ENCODE measurements around the gene ARID1A.

The ARID1A gene

DNA sequence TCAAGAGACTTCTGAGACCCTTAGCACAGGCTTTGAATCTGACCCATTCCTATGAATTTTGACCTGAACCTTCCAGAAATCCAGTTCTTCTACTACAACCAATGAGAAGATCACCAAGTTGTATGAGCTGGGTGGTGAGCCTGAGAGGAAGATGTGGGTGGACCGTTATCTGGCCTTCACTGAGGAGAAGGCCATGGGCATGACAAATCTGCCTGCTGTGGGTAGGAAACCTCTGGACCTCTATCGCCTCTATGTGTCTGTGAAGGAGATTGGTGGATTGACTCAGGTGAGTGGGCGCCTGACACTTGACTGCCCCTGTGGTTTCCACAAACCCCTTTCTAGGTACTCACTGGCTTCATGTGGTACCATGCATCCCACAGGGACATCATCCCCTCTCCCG lies 71.9 kb downstream of the ARID1A start:
- Histone ChIP-seq H3K27me3 (ENCODE audit: control insufficient read depth, insufficient read depth, low read length) (no peaks in the 10 kb centered on the region), H3K4me3 (ENCODE audit: low read depth, low read length) (no peak overlapping the region), H3K4me2 (ENCODE audit: low read length) (no peak overlapping the region), H3K79me2 (no peaks in the 10 kb centered on the region), H3K9me3 (ENCODE audit: control insufficient read depth, low read length) (no peaks in the 10 kb centered on the region), H2AFZ (no peak overlapping the region), H3K9ac (no peak overlapping the region), H3K4me1 (peaks cover 17% of the 10 kb centered on the region), H3K27ac (no peak overlapping the region), H3K36me3 (ENCODE audit: control insufficient read depth, insufficient read depth, low read length) (no peaks in the 10 kb centered on the region)
- no peak for TF ChIP-seq CTCF (IDR thresholded peaks at IDR 0.05)

- Histone ChIP-seq H3K9ac (no peak overlapping the region), H3K4me2 (ENCODE audit: low read length) (peak overlapping the region; percentile 2), H3K27me3 (ENCODE audit: control insufficient read depth, insufficient read depth, low read length) (no peaks in the 10 kb centered on the region), H3K4me1 (peaks cover 17% of the 10 kb centered on the region), H3K27ac (peak overlapping the region; percentile 24), H2AFZ (no peak overlapping the region), H3K79me2 (no peaks in the 10 kb centered on the region), H3K9me3 (ENCODE audit: control insufficient read depth, low read length) (no peaks in the 10 kb centered on the region), H3K36me3 (ENCODE audit: control insufficient read depth, insufficient read depth, low read length) (no peaks in the 10 kb centered on the region), H3K4me3 (ENCODE audit: low read depth, low read length) (no peak overlapping the region)
- TF ChIP-seq CTCF (IDR thresholded peaks at IDR 0.05), result no peak
These were observed 72.9 kb downstream of the ARID1A start for GRCh38 chr1:26768755-26769154.

DNA sequence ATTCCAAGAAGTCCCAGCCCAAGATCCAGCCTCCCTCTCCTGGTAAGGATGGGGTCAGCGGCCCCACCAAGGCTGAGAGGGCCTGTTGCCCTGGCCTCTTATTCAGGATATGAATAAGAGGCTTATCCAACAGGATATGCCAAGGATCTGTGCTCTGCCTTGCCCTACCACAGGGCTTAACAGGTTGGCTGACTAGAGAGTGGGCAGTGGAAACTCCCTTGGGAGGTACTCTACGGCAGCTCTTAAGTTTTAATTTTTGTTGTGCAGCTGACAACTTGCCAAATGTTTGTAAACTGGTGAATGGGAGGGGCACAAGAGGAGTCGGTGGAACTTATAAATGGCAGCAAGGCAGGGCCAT lies 75.4 kb downstream of the ARID1A start:
- Histone ChIP-seq H3K27ac (no peak overlapping the region), H3K79me2 (no peaks in the 10 kb centered on the region), H3K9ac (no peak overlapping the region), H3K27me3 (ENCODE audit: control insufficient read depth, insufficient read depth, low read length) (no peaks in the 10 kb centered on the region), H3K9me3 (ENCODE audit: control insufficient read depth, low read length) (no peaks in the 10 kb centered on the region), H3K4me1 (peaks cover 17% of the 10 kb centered on the region), H3K4me2 (ENCODE audit: low read length) (no peak overlapping the region), H3K36me3 (ENCODE audit: control insufficient read depth, insufficient read depth, low read length) (no peaks in the 10 kb centered on the region), H2AFZ (no peak overlapping the region), H3K4me3 (ENCODE audit: low read depth, low read length) (no peak overlapping the region)
- TF ChIP-seq CTCF (IDR thresholded peaks at IDR 0.05), result no peak

GRCh38 chr1:26771643-26772321 lies 76.0 kb downstream of the ARID1A start:
- no peak overlapping the region for H3K27ac ChIP-seq
- no peak overlapping the region for H3K4me3 ChIP-seq (ENCODE audit: low read depth, low read length)
- H3K4me1 ChIP-seq, result peaks cover 17% of the 10 kb centered on the region
- H3K79me2 ChIP-seq, result no peaks in the 10 kb centered on the region
- H3K9ac ChIP-seq, result no peak overlapping the region
- H2AFZ ChIP-seq, result no peak overlapping the region
- no peaks in the 10 kb centered on the region for H3K9me3 ChIP-seq (ENCODE audit: control insufficient read depth, low read length)
- no peak for TF ChIP-seq CTCF (IDR thresholded peaks at IDR 0.05)
- H3K36me3 ChIP-seq (ENCODE audit: control insufficient read depth, insufficient read depth, low read length), result no peaks in the 10 kb centered on the region
- H3K4me2 ChIP-seq (ENCODE audit: low read length), result no peak overlapping the region
- no peaks in the 10 kb centered on the region for H3K27me3 ChIP-seq (ENCODE audit: control insufficient read depth, insufficient read depth, low read length)

DNA sequence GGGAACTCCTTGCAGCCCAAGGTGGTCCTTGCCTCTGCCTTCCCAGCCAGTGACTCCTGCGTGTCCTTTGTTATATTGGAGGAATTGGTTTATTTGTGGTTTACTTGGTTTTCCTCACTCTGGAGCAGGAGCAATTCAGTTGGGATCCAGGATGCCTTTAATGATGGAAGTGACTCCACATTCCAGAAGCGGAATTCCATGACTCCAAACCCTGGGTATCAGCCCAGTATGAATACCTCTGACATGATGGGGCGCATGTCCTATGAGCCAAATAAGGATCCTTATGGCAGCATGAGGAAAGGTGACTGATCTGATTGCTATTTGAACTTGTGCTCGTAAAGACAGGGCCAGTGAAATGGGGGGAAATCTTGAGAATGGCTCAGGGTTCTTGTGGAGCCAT lies 76.9 kb downstream of the ARID1A start:
- H3K36me3 ChIP-seq (ENCODE audit: control insufficient read depth, insufficient read depth, low read length), result no peaks in the 10 kb centered on the region
- no peak overlapping the region for H3K4me3 ChIP-seq (ENCODE audit: low read depth, low read length)
- no peaks in the 10 kb centered on the region for H3K9me3 ChIP-seq (ENCODE audit: control insufficient read depth, low read length)
- no peaks in the 10 kb centered on the region for H3K27me3 ChIP-seq (ENCODE audit: control insufficient read depth, insufficient read depth, low read length)
- no peak overlapping the region for H2AFZ ChIP-seq
- no peaks in the 10 kb centered on the region for H3K79me2 ChIP-seq
- peaks cover 16% of the 10 kb centered on the region for H3K4me1 ChIP-seq
- no peak overlapping the region for H3K4me2 ChIP-seq (ENCODE audit: low read length)
- no peak overlapping the region for H3K27ac ChIP-seq
- H3K9ac ChIP-seq, result no peak overlapping the region
- no peak for TF ChIP-seq CTCF (IDR thresholded peaks at IDR 0.05)
